SJSA1 (cell line): ENCODE measurements around the gene C1orf226. TPM values are rescaled to one million over a fixed set of nuclear protein-coding genes. Genes with fewer than 3 reads are reported as not detected.

Source experiments
- DNase-seq, 2 experiments: peaks; one replicate each; pipeline ENCODE4 v3.0.0-alpha.2; 2015 to 2020; ENCODE audit warnings: low spot score in 2 of 2, low read depth in 1 of 2
- H3K27ac ChIP-seq: fragments of 250-450 bp; sonication (Bioruptor Pico); 2 replicates; pipeline ENCODE4 v1.5.1; 2020; ENCODE audit warnings: mild to moderate bottlenecking, moderate library complexity
- H3K27me3 ChIP-seq: fragments of 250-450 bp; sonication (Bioruptor Pico); replicated peaks from 2 replicates; pipeline ENCODE4 v1.5.1; 2020; ENCODE audit warnings: mild to moderate bottlenecking, moderate library complexity
- H3K36me3 ChIP-seq: fragments of 250-450 bp; sonication (Bioruptor Pico); 2 replicates; pipeline ENCODE4 v1.5.1; 2020; ENCODE audit warnings: mild to moderate bottlenecking
- H3K4me1 ChIP-seq: fragments of 250-450 bp; sonication (Bioruptor Pico); replicated peaks from 2 replicates; pipeline ENCODE4 v1.6.1; 2021; ENCODE audit warnings: mild to moderate bottlenecking
- H3K4me3 ChIP-seq: fragments of 250-450 bp; sonication (Bioruptor Pico); 2 replicates; pipeline ENCODE4 v1.5.1; 2020; ENCODE audit warnings: mild to moderate bottlenecking
- H3K9me3 ChIP-seq: fragments of 250-450 bp; sonication (Bioruptor Pico); replicated peaks from 2 replicates; pipeline ENCODE4 v1.5.1; 2020; ENCODE audit warnings: mild to moderate bottlenecking
- total RNA-seq: library from RNA; depleted of rRNA; stranded (reverse); fragments of >200 nt; shearing (Covaris generic); gene quantifications from 2 replicates; pipeline ENCODE4 v1.2.3, GENCODE V29; 2014

Gene C1orf226
- total RNA-seq, 1 experiment from 2014 or later = 0.37 TPM

- no peaks in the 10 kb centered on the region for H3K36me3 ChIP-seq
- no peaks in the 10 kb centered on the region for H3K27me3 ChIP-seq
- H3K4me3 ChIP-seq = no peak overlapping the region
- no peak overlapping the region for H3K27ac ChIP-seq
- no peaks in the 10 kb centered on the region; the same call in 1 of the 2 replicates for H3K4me1 ChIP-seq
- no peak for DNase-seq
- no peaks in the 10 kb centered on the region for H3K9me3 ChIP-seq
Observed at GRCh38 chr1:162358928-162359327, 22.6 kb upstream of the C1orf226 start.

GRCh38 chr1:162359523-162360236 is 21.8 kb upstream of the C1orf226 start:
- H3K9me3 ChIP-seq = no peaks in the 10 kb centered on the region
- no peak overlapping the region for H3K27ac ChIP-seq
- H3K4me3 ChIP-seq = no peak overlapping the region
- H3K36me3 ChIP-seq = no peaks in the 10 kb centered on the region
- H3K4me1 ChIP-seq = peaks cover 6% of the 10 kb centered on the region
- H3K27me3 ChIP-seq = no peaks in the 10 kb centered on the region
- DNase-seq = no peak

- Histone ChIP-seq H3K27ac (no peak overlapping the region), H3K36me3 (no peaks in the 10 kb centered on the region), H3K27me3 (no peaks in the 10 kb centered on the region), H3K4me3 (no peak overlapping the region), H3K9me3 (no peaks in the 10 kb centered on the region), H3K4me1 (peaks cover 12% of the 10 kb centered on the region)
- DNase-seq = no peak
Observed at GRCh38 chr1:162360237-162360873, 21.2 kb upstream of the C1orf226 start.

GRCh38 chr1:162360874-162361260 is 20.7 kb upstream of the C1orf226 start:
- Histone ChIP-seq H3K4me1 (peaks cover 12% of the 10 kb centered on the region), H3K4me3 (no peak overlapping the region), H3K9me3 (no peaks in the 10 kb centered on the region), H3K27ac (no peak overlapping the region), H3K36me3 (no peaks in the 10 kb centered on the region), H3K27me3 (no peaks in the 10 kb centered on the region)
- no peak for DNase-seq

GRCh38 chr1:162361349-162361748 is 20.2 kb upstream of the C1orf226 start:
- Histone ChIP-seq H3K27ac (no peak overlapping the region), H3K36me3 (no peaks in the 10 kb centered on the region), H3K27me3 (no peaks in the 10 kb centered on the region), H3K4me1 (peaks cover 12% of the 10 kb centered on the region), H3K4me3 (no peak overlapping the region), H3K9me3 (no peaks in the 10 kb centered on the region)
- DNase-seq = no peak

GRCh38 chr1:162363823-162364222 is 17.7 kb upstream of the C1orf226 start:
- no peaks in the 10 kb centered on the region; the same call in 1 of the 2 replicates for H3K27me3 ChIP-seq
- peaks cover 12% of the 10 kb centered on the region for H3K4me1 ChIP-seq
- H3K27ac ChIP-seq = no peak overlapping the region
- no peaks in the 10 kb centered on the region for H3K36me3 ChIP-seq
- no peaks in the 10 kb centered on the region for H3K9me3 ChIP-seq
- no peak for DNase-seq
- H3K4me3 ChIP-seq = no peak overlapping the region

- no peaks in the 10 kb centered on the region; the same call in 1 of the 2 replicates for H3K27me3 ChIP-seq
Observed at GRCh38 chr1:162364498-162364897, 17.0 kb upstream of the C1orf226 start.

GRCh38 chr1:162365284-162366020 is 16.1 kb upstream of the C1orf226 start:
- Histone ChIP-seq H3K27ac (no peak overlapping the region), H3K4me3 (no peak overlapping the region), H3K4me1 (peaks cover 12% of the 10 kb centered on the region), H3K9me3 (no peaks in the 10 kb centered on the region), H3K27me3 (no peaks in the 10 kb centered on the region; the same call in 1 of the 2 replicates), H3K36me3 (no peaks in the 10 kb centered on the region)
- no peak for DNase-seq

More at GRCh38 chr1:162364498-162364897, 17.0 kb upstream of the C1orf226 start:
- no peak overlapping the region for H3K27ac ChIP-seq
- no peak overlapping the region for H3K4me3 ChIP-seq
- H3K9me3 ChIP-seq = no peaks in the 10 kb centered on the region
- H3K36me3 ChIP-seq = no peaks in the 10 kb centered on the region
- H3K4me1 ChIP-seq = peaks cover 12% of the 10 kb centered on the region
- peak in 1 of 2 experiments; percentile 25 for DNase-seq

- no peaks in the 10 kb centered on the region for H3K9me3 ChIP-seq
- peaks cover 12% of the 10 kb centered on the region for H3K4me1 ChIP-seq
- no peaks in the 10 kb centered on the region; the same call in 1 of the 2 replicates for H3K27me3 ChIP-seq
- DNase-seq = no peak
- H3K36me3 ChIP-seq = no peaks in the 10 kb centered on the region
- no peak overlapping the region for H3K27ac ChIP-seq
- H3K4me3 ChIP-seq = no peak overlapping the region
Observed at GRCh38 chr1:162366149-162366548, 15.4 kb upstream of the C1orf226 start.

GRCh38 chr1:162366671-162367070 is 14.9 kb upstream of the C1orf226 start:
- H3K27me3 ChIP-seq = no peaks in the 10 kb centered on the region; the same call in 1 of the 2 replicates
- no peak for DNase-seq
- H3K4me3 ChIP-seq = no peak overlapping the region
- H3K9me3 ChIP-seq = no peaks in the 10 kb centered on the region
- no peaks in the 10 kb centered on the region for H3K36me3 ChIP-seq
- peaks cover 12% of the 10 kb centered on the region for H3K4me1 ChIP-seq
- H3K27ac ChIP-seq = no peak overlapping the region

- DNase-seq = no peak
- Histone ChIP-seq H3K9me3 (no peaks in the 10 kb centered on the region), H3K36me3 (no peaks in the 10 kb centered on the region), H3K27ac (no peak overlapping the region), H3K4me3 (no peak overlapping the region), H3K27me3 (no peaks in the 10 kb centered on the region; the same call in 1 of the 2 replicates), H3K4me1 (peaks cover 12% of the 10 kb centered on the region)
Observed at GRCh38 chr1:162367073-162367472, 14.5 kb upstream of the C1orf226 start.

- Histone ChIP-seq H3K9me3 (no peaks in the 10 kb centered on the region), H3K4me1 (peaks cover 12% of the 10 kb centered on the region), H3K27me3 (no peaks in the 10 kb centered on the region; the same call in 1 of the 2 replicates), H3K27ac (no peak overlapping the region), H3K36me3 (no peaks in the 10 kb centered on the region), H3K4me3 (no peak overlapping the region)
- DNase-seq = no peak
Observed at GRCh38 chr1:162367772-162368171, 13.8 kb upstream of the C1orf226 start.

GRCh38 chr1:162368451-162368850 is 13.1 kb upstream of the C1orf226 start:
- Histone ChIP-seq H3K27ac (no peak overlapping the region), H3K27me3 (no peaks in the 10 kb centered on the region; the same call in 1 of the 2 replicates), H3K36me3 (no peaks in the 10 kb centered on the region), H3K9me3 (no peaks in the 10 kb centered on the region), H3K4me1 (peaks cover 12% of the 10 kb centered on the region), H3K4me3 (no peak overlapping the region)
- no peak for DNase-seq

- Histone ChIP-seq H3K4me3 (no peak overlapping the region), H3K4me1 (peaks cover 15% of the 10 kb centered on the region), H3K27ac (no peak overlapping the region), H3K36me3 (no peaks in the 10 kb centered on the region), H3K27me3 (no peaks in the 10 kb centered on the region; the same call in 1 of the 2 replicates), H3K9me3 (no peaks in the 10 kb centered on the region)
- DNase-seq = no peak
Observed at GRCh38 chr1:162369571-162369970, 12.0 kb upstream of the C1orf226 start.
